Panc1 (cell line): ENCODE measurements around the gene GPAM. TPM values are rescaled to one million over a fixed set of nuclear protein-coding genes. Genes with fewer than 3 reads are reported as not detected.

Source experiments
- ATAC-seq: fragments of 200-7000 bp; cut with Tn5 transposase; 2 replicates; pipeline ENCODE4 v1.9.1; 2020; ENCODE audit warnings: mild to moderate bottlenecking, moderate library complexity
- BruUV-seq: library from RNA; stranded (reverse); fragments of 400-500 nt; replicated peaks from 2 replicates; lab custom pipeline; 2021; lab: Mats Ljungman, UMichigan
- CTCF ChIA-PET: fragments of 300-600 bp; sonication (Branson Sonifier 250); formaldehyde crosslinking; loops from one replicate; lab custom pipeline; 2022; ENCODE audit warnings: antibody characterized with exemption; lab: Charles Lee
- POLR2A ChIA-PET: fragments of 300-600 bp; sonication (Branson Sonifier 250); formaldehyde crosslinking; loops from one replicate; lab custom pipeline; 2022; ENCODE audit warnings: antibody characterized with exemption; lab: Charles Lee
- DNase-seq: peaks from one replicate; pipeline ENCODE4 v3.0.0-alpha.2; 2010; ENCODE audit warnings: low read depth, low spot score
- H3K27ac ChIP-seq: 2 replicates; pipeline ENCODE4 v1.5.1; 2011; ENCODE audit warnings: mild to moderate bottlenecking, low read length, inconsistent platforms
- H3K27me3 ChIP-seq: fragments of 200-500 bp; sonication (Bioruptor generic); 2 replicates; pipeline ENCODE4 v1.6.0; 2014; ENCODE audit warnings: low read length, inconsistent platforms; ENCODE audit not compliant: control insufficient read depth, insufficient read depth
- H3K36me3 ChIP-seq: fragments of 200-500 bp; sonication (Bioruptor generic); 2 replicates; pipeline ENCODE4 v1.5.1; 2014; ENCODE audit warnings: inconsistent platforms, mild to moderate bottlenecking, low read length, moderate library complexity; ENCODE audit not compliant: control insufficient read depth, insufficient read depth
- H3K4me1 ChIP-seq: 2 replicates; pipeline ENCODE4 v1.5.1; 2011; ENCODE audit warnings: inconsistent platforms, mild to moderate bottlenecking, low read length, moderate library complexity; ENCODE audit not compliant: control insufficient read depth, insufficient read depth
- H3K4me3 ChIP-seq, 2 experiments: 2 replicates each; pipeline ENCODE4 v1.5.1; 2011 to 2012; ENCODE audit warnings: low read depth in 2 of 2, low read length in 2 of 2, mild to moderate bottlenecking in 2 of 2, inconsistent platforms in 1 of 2, moderate library complexity in 1 of 2
- H3K9me3 ChIP-seq: fragments of 200-500 bp; sonication (Bioruptor generic); 2 replicates; pipeline ENCODE4 v1.5.1; 2014; ENCODE audit warnings: low read depth, mild to moderate bottlenecking, inconsistent platforms, low read length, moderate library complexity; ENCODE audit not compliant: control insufficient read depth, insufficient read depth
- POLR2AphosphoS5 ChIP-seq: IDR thresholded peaks from 2 replicates; pipeline ENCODE4 v1.6.1; 2012; ENCODE audit warnings: mild to moderate bottlenecking, low read depth, low read length, moderate library complexity
- SIN3A ChIP-seq: IDR thresholded peaks from 2 replicates; pipeline ENCODE4 v1.6.1; 2012; ENCODE audit warnings: low read depth, mild to moderate bottlenecking, low read length, moderate library complexity, borderline replicate concordance; ENCODE audit not compliant: insufficient read depth
- TCF7L2 ChIP-seq: IDR thresholded peaks from 2 replicates; pipeline ENCODE4 v1.6.1; 2011; ENCODE audit warnings: mild to moderate bottlenecking, low read depth, low read length, inconsistent platforms
- in situ Hi-C: cut with HindIII; loops from 2 replicates; pipeline ENCODE4 v1.10.0; 2016; ENCODE audit warnings: low sequenced_read_pairs, low pct_unique_long_range_greater_than_20kb
- intact Hi-C: fragments of 100-400 bp; cut with micrococcal nuclease; formaldehyde crosslinking; loops from one replicate; pipeline ENCODE4 v1.10.0; 2022; ENCODE audit not compliant: unreplicated experiment
- total RNA-seq: library from RNA; stranded (reverse); gene quantifications from one replicate; pipeline ENCODE4 v1.2.1, GENCODE V29; 2021; ENCODE audit not compliant: unreplicated experiment
- TF ChIP-seq, protein P1 (sequence below): fragments of 450-650 bp; IDR thresholded peaks from 2 replicates; pipeline ENCODE4 v1.5.1; 2017; ENCODE audit warnings: mild to moderate bottlenecking
- TF ChIP-seq, protein P2 (sequence below), 2 experiments: IDR thresholded peaks; 2 replicates each; pipeline ENCODE4 v1.6.1; 2011 to 2012; ENCODE audit warnings: low read depth in 2 of 2, control low read depth in 1 of 2, low read length in 1 of 2, mild to moderate bottlenecking in 1 of 2, moderate library complexity in 1 of 2; ENCODE audit not compliant: insufficient read depth in 1 of 2

Gene GPAM
- total RNA-seq, 1 experiment from 2014 or later = 8.0 TPM

DNA sequence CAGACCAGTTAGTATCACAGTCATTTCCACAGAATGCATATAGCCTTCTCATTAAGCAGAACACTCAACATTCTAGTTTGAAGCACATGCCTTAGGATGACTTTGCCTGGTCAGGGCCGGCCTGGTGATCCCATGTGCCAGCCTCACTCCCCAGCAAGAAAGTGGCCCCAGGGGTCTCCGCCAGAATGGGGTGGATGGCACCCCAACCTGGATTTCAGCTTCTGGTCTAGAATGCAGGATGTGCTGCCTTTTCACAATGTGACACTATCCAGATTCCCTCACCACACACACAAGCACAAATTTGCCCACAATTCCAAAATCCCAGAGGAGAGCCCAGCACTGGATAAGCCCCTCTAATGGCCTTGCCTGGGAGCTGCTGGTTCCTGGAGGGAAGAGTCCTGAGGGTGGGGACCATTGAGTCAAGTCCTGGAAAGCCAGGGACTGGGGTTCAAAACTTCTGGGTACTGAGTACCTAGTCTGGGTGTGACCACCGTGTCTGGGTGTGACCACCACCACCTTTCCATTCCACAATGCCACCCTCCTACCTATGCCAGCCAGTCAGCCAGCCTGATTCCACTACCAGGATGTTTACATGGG is 41.5 kb upstream of the GPAM start:
- ChIA-PET POLR2A (no interaction called here), CTCF (no interaction called here)
- no peak overlapping the region for H3K27ac ChIP-seq
- H3K4me1 ChIP-seq = no peaks in the 10 kb centered on the region
- no peaks in the 10 kb centered on the region for H3K27me3 ChIP-seq
- H3K36me3 ChIP-seq = no peaks in the 10 kb centered on the region
- H3K4me3 ChIP-seq = no peak overlapping the region
- no peak for TF ChIP-seq TCF7L2
- no peak for TF ChIP-seq POLR2AphosphoS5
- TF ChIP-seq, protein P1, sequence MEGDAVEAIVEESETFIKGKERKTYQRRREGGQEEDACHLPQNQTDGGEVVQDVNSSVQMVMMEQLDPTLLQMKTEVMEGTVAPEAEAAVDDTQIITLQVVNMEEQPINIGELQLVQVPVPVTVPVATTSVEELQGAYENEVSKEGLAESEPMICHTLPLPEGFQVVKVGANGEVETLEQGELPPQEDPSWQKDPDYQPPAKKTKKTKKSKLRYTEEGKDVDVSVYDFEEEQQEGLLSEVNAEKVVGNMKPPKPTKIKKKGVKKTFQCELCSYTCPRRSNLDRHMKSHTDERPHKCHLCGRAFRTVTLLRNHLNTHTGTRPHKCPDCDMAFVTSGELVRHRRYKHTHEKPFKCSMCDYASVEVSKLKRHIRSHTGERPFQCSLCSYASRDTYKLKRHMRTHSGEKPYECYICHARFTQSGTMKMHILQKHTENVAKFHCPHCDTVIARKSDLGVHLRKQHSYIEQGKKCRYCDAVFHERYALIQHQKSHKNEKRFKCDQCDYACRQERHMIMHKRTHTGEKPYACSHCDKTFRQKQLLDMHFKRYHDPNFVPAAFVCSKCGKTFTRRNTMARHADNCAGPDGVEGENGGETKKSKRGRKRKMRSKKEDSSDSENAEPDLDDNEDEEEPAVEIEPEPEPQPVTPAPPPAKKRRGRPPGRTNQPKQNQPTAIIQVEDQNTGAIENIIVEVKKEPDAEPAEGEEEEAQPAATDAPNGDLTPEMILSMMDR = no peak
- TF ChIP-seq, protein P2, sequence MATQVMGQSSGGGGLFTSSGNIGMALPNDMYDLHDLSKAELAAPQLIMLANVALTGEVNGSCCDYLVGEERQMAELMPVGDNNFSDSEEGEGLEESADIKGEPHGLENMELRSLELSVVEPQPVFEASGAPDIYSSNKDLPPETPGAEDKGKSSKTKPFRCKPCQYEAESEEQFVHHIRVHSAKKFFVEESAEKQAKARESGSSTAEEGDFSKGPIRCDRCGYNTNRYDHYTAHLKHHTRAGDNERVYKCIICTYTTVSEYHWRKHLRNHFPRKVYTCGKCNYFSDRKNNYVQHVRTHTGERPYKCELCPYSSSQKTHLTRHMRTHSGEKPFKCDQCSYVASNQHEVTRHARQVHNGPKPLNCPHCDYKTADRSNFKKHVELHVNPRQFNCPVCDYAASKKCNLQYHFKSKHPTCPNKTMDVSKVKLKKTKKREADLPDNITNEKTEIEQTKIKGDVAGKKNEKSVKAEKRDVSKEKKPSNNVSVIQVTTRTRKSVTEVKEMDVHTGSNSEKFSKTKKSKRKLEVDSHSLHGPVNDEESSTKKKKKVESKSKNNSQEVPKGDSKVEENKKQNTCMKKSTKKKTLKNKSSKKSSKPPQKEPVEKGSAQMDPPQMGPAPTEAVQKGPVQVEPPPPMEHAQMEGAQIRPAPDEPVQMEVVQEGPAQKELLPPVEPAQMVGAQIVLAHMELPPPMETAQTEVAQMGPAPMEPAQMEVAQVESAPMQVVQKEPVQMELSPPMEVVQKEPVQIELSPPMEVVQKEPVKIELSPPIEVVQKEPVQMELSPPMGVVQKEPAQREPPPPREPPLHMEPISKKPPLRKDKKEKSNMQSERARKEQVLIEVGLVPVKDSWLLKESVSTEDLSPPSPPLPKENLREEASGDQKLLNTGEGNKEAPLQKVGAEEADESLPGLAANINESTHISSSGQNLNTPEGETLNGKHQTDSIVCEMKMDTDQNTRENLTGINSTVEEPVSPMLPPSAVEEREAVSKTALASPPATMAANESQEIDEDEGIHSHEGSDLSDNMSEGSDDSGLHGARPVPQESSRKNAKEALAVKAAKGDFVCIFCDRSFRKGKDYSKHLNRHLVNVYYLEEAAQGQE (IDR thresholded peaks at IDR 0.05; ENCODE audit: insufficient read depth in 1 of 2, low read depth in 2 of 2, low read length in 1 of 2) = no peak
- no peak for TF ChIP-seq SIN3A
- no peak for DNase-seq
- H3K9me3 ChIP-seq = no peaks in the 10 kb centered on the region
- BruUV-seq = no TSS peak
- no peak for ATAC-seq
- intact Hi-C loops (no loop called here), in situ Hi-C loops (no loop called here)

DNA sequence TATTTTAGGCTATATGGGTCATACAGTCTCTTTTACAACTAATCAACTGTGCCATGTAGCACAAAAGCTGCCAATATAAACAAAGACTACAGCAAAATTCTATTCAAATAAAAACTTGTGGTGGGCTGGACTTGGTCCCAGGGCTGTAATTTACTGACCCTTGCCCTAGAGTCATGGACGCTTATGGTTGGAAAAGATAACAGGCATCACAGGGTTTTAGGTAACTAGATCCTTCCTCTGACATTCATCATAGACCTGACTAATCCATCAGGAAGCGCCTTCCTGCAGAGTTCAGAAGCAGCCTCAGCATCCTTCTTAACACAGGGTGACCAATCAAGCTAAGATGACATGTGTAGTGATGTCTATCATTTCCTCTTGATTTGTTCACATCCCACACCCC is 40.2 kb upstream of the GPAM start:
- H3K4me1 ChIP-seq = no peaks in the 10 kb centered on the region
- ChIA-PET POLR2A (no interaction called here), CTCF (no interaction called here)
- no peaks in the 10 kb centered on the region for H3K9me3 ChIP-seq
- TF ChIP-seq SIN3A (no peak), POLR2AphosphoS5 (no peak), TCF7L2 (no peak)
- TF ChIP-seq, protein P1 = no peak
- TF ChIP-seq, protein P2 (IDR thresholded peaks at IDR 0.05; ENCODE audit: insufficient read depth in 1 of 2, low read depth in 2 of 2, low read length in 1 of 2) = no peak
- BruUV-seq = no TSS peak
- no peaks in the 10 kb centered on the region for H3K36me3 ChIP-seq
- no peak for ATAC-seq
- H3K4me3 ChIP-seq = no peak overlapping the region
- intact Hi-C loops = no loop called here
- in situ Hi-C loops = no loop called here
- DNase-seq = no peak
- no peak overlapping the region for H3K27ac ChIP-seq
- H3K27me3 ChIP-seq = no peaks in the 10 kb centered on the region
